COR-L47 (cell line): ENCODE data around the gene MCMBP.

Source experiments
- DNase-seq: peaks from one replicate; lab custom pipeline; 2025; lab: John Stamatoyannopoulos, UW

The MCMBP gene

GRCh38 chr10:119783665-119784027 is 89.0 kb downstream of the MCMBP start:
- no peak for DNase-seq

- no peak for DNase-seq
These were observed 89.5 kb downstream of the MCMBP start for GRCh38 chr10:119782981-119783664.

- DNase-seq: no peak
These were observed 91.1 kb downstream of the MCMBP start for GRCh38 chr10:119781498-119781897.

GRCh38 chr10:119780879-119781480 is 91.7 kb downstream of the MCMBP start:
- no peak for DNase-seq
